OCI-LY3 (cell line): Measurements from ENCODE around the gene FARP1.

Source experiments
- H2AFZ ChIP-seq: fragments of 200-600, 300-600 bp; shearing (Covaris generic); 2 replicates; pipeline ENCODE4 v1.6.0; 2014; ENCODE audit warnings: antibody characterized with exemption, low read depth, low read length
- H3K27ac ChIP-seq: fragments of 200-600, 300-600 bp; sonication (generic); 2 replicates; pipeline ENCODE4 v1.5.1; 2014; ENCODE audit warnings: mild to moderate bottlenecking, low read length, moderate library complexity, mixed read lengths
- H3K27me3 ChIP-seq: fragments of 200-600, 300-600 bp; sonication (generic); 2 replicates; pipeline ENCODE4 v1.6.1; 2014; ENCODE audit warnings: low read depth, low read length, mixed read lengths
- H3K36me3 ChIP-seq: fragments of 200-600, 300-600 bp; sonication (generic); replicated peaks from 2 replicates; pipeline ENCODE3; 2014; ENCODE audit warnings: low read depth, low read length, mixed read lengths
- H3K4me1 ChIP-seq: fragments of 300-600, 200-600 bp; sonication (generic); 2 replicates; pipeline ENCODE4 v1.6.1; 2014; ENCODE audit warnings: low read length, mixed read lengths
- H3K4me2 ChIP-seq: fragments of 200-600, 300-600 bp; sonication (generic); 2 replicates; pipeline ENCODE4 v1.6.1; 2014; ENCODE audit warnings: low read length, mixed read lengths
- H3K4me3 ChIP-seq: fragments of 300-600, 200-600 bp; sonication (generic); 2 replicates; pipeline ENCODE4 v1.5.1; 2014; ENCODE audit warnings: antibody characterized with exemption, mild to moderate bottlenecking, low read length, moderate library complexity
- H3K79me2 ChIP-seq: fragments of 300-600, 200-600 bp; shearing (Covaris generic); 2 replicates; pipeline ENCODE4 v1.6.1; 2014; ENCODE audit warnings: mild to moderate bottlenecking, low read length, mixed read lengths
- H3K9ac ChIP-seq: fragments of 300-600, 200-600 bp; shearing (Covaris generic); 2 replicates; pipeline ENCODE4 v1.6.0; 2014; ENCODE audit warnings: mild to moderate bottlenecking, low read length, moderate library complexity
- H3K9me3 ChIP-seq: fragments of 200-600, 300-600 bp; shearing (Covaris generic); 2 replicates; pipeline ENCODE4 v1.6.1; 2014; ENCODE audit warnings: low read length, mixed read lengths; ENCODE audit not compliant: insufficient read depth
- H4K20me1 ChIP-seq: fragments of 200-600, 300-600 bp; sonication (generic); 2 replicates; pipeline ENCODE4 v1.6.1; 2016; ENCODE audit warnings: low read length, mixed read lengths; ENCODE audit not compliant: insufficient read depth
- CTCF ChIP-seq: fragments of 200-600, 300-600 bp; sonication (generic); IDR thresholded peaks from 2 replicates; pipeline ENCODE4 v1.5.1; 2014; ENCODE audit warnings: antibody characterized with exemption, low read length, low read depth
- EZH2phosphoT487 ChIP-seq: fragments of 200-600 bp; shearing (Covaris generic); IDR thresholded peaks from 2 replicates; pipeline ENCODE4 v1.6.1; 2018; ENCODE audit warnings: antibody characterized with exemption, mixed run types, low read depth

Gene FARP1

GRCh38 chr13:98474761-98475160, 331.9 kb downstream of the FARP1 start:
- Histone ChIP-seq H2AFZ (no peak overlapping the region), H3K27ac (no peak overlapping the region), H3K4me1 (peaks cover 29% of the 10 kb centered on the region), H3K4me3 (no peak overlapping the region), H3K4me2 (no peak overlapping the region), H3K9ac (no peak overlapping the region), H3K79me2 (peaks cover 36% of the 10 kb centered on the region), H3K27me3 (no peaks in the 10 kb centered on the region), H4K20me1 (peaks cover 59% of the 10 kb centered on the region), H3K9me3 (no peaks in the 10 kb centered on the region), H3K36me3 (peaks cover 19% of the 10 kb centered on the region)
- TF ChIP-seq EZH2phosphoT487 (no peak), CTCF (no peak)

GRCh38 chr13:98475522-98475921, 332.6 kb downstream of the FARP1 start:
- Histone ChIP-seq H3K9me3 (no peaks in the 10 kb centered on the region), H3K36me3 (peaks cover 19% of the 10 kb centered on the region), H4K20me1 (peaks cover 64% of the 10 kb centered on the region), H3K4me2 (no peak overlapping the region), H3K79me2 (peaks cover 39% of the 10 kb centered on the region), H2AFZ (no peak overlapping the region), H3K9ac (no peak overlapping the region), H3K4me3 (no peak overlapping the region), H3K27me3 (no peaks in the 10 kb centered on the region), H3K27ac (no peak overlapping the region), H3K4me1 (peaks cover 30% of the 10 kb centered on the region)
- TF ChIP-seq CTCF: no peak
- TF ChIP-seq EZH2phosphoT487: no peak

- Histone ChIP-seq H4K20me1 (peaks cover 66% of the 10 kb centered on the region), H3K9me3 (no peaks in the 10 kb centered on the region), H3K27ac (peak overlapping the region; percentile 17; the same call in 1 of the 2 replicates), H3K9ac (no peak overlapping the region; the same call in 1 of the 2 replicates), H3K4me1 (peaks cover 35% of the 10 kb centered on the region), H3K79me2 (peaks cover 39% of the 10 kb centered on the region), H2AFZ (no peak overlapping the region), H3K27me3 (no peaks in the 10 kb centered on the region), H3K4me3 (peak overlapping the region; percentile 65), H3K4me2 (peak overlapping the region; percentile 90), H3K36me3 (peaks cover 15% of the 10 kb centered on the region)
- TF ChIP-seq EZH2phosphoT487 (no peak), CTCF (no peak)
Measured at GRCh38 chr13:98476106-98476505, 333.2 kb downstream of the FARP1 start.

- H3K36me3 ChIP-seq: peaks cover 12% of the 10 kb centered on the region
- H3K27me3 ChIP-seq: no peaks in the 10 kb centered on the region
- H3K4me2 ChIP-seq: peak overlapping the region; percentile 90
- H2AFZ ChIP-seq: no peak overlapping the region
- TF ChIP-seq EZH2phosphoT487 (no peak), CTCF (no peak)
- H3K9ac ChIP-seq: peak overlapping the region; percentile 42; the same call in 1 of the 2 replicates
- H4K20me1 ChIP-seq: peaks cover 67% of the 10 kb centered on the region
- peaks cover 39% of the 10 kb centered on the region for H3K79me2 ChIP-seq
- H3K27ac ChIP-seq: peak overlapping the region; percentile 40
- no peaks in the 10 kb centered on the region for H3K9me3 ChIP-seq
- H3K4me3 ChIP-seq: peak overlapping the region; percentile 65
- H3K4me1 ChIP-seq: peaks cover 40% of the 10 kb centered on the region
Measured at GRCh38 chr13:98476538-98476966, 333.7 kb downstream of the FARP1 start.
